Measurements from ENCODE around the gene TLE4. TPM values are rescaled to one million over a fixed set of nuclear protein-coding genes. Genes with fewer than 3 reads are reported as not detected.

Gene TLE4
- total and polyA plus RNA-seq, 10 of the 15 experiments (the other 5 are each of a cell fraction or from before 2014, with no cell fraction given), result 5.3 to 53.3 (median 23.3) TPM

DNA sequence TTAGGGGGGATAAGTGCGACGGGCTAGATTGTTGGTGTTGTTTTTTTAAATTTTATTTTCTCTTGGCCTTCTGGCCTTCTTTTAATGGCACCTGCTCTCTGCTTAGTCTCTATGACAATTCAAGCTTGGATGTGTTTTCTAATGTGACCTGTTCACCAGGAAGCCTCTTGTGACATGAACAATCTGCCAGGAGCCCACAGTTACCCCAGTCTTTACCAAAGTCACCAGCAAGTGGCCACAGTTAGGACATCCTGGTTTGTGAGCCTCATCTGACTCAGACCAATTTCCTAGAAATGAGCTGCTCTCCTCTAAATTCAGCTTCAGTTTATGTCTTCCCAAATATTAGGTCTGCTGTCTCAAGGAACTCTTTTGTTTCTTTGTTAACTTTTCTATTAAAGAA lies 135.8 kb downstream of the TLE4 start:
- CTCF ChIA-PET, result interaction anchor here (0.7 to 1.4 kb wide), 3 partner anchors 9 to 136 kb away, joined by 3 read pairs; partner anchors contain the start of gene TLE4
- intact Hi-C loops (cut with micrococcal nuclease; ENCODE audit: unreplicated experiment) (no loop called here), in situ Hi-C loops (cut with MboI) (no loop called here)
- H2AFZ ChIP-seq (ENCODE audit: control insufficient read depth, low read depth, low read length), result no peak overlapping the region
- H3K79me2 ChIP-seq (ENCODE audit: control insufficient read depth, insufficient read depth, low read length), result no peaks in the 10 kb centered on the region
- SMC1A ChIA-PET (ENCODE audit: uncharacterized antibody, unreplicated experiment), result no interaction called here
- ATAC-seq (no peak), FAIRE-seq (no peak), DNase-seq (ENCODE audit: low read depth, low spot score) (no peak)
- POLR2A ChIA-PET, result interaction anchor here (1.8 kb wide), 1 partner anchor 12 kb away, joined by 5 read pairs; no protein-coding TSS in a partner anchor
- no peaks in the 10 kb centered on the region for H3K9me3 ChIP-seq (replicated peaks; ENCODE audit: control insufficient read depth, insufficient read depth, low read length)
- peaks cover 7% of the 10 kb centered on the region in 2 experiments; a peak in 3 of 4 replicates for H3K36me3 ChIP-seq (ENCODE audit: control insufficient read depth in 2 of 2, insufficient read depth in 2 of 2, low read length in 1 of 2)
- RAD21 ChIA-PET (ENCODE audit: unreplicated experiment), result no interaction called here
- H3K4me3 ChIP-seq, result no peak overlapping the region
- no peaks in the 10 kb centered on the region for H3K27me3 ChIP-seq (replicated peaks in 1 of 2; ENCODE audit: control insufficient read depth in 2 of 2, insufficient read depth in 2 of 2, low read length in 1 of 2)
- no peak overlapping the region for H3K4me2 ChIP-seq (ENCODE audit: control insufficient read depth, insufficient read depth)
- H3K27ac ChIP-seq (ENCODE audit: control insufficient read depth, insufficient read depth), result no peak overlapping the region
- TF ChIP-seq CHD1 (IDR thresholded peaks at IDR 0.05; ENCODE audit: low read depth, low read length) (no peak), REST (IDR thresholded peaks at IDR 0.05; ENCODE audit: low read depth, low read length) (no peak), HDAC6 (IDR thresholded peaks at IDR 0.05; ENCODE audit: unreplicated experiment) (no peak), JUNB (IDR thresholded peaks at IDR 0.05) (no peak), PAX8 (IDR thresholded peaks at IDR 0.05) (no peak), ESRRA (IDR thresholded peaks at IDR 0.05; ENCODE audit: low read length) (no peak), NFYA (IDR thresholded peaks at IDR 0.05; ENCODE audit: borderline replicate concordance, low read depth, low read length) (no peak), NKRF (conservative IDR thresholded peaks at IDR 0.05) (no peak), ZNF217 (IDR thresholded peaks at IDR 0.05) (no peak), NR2F1 (conservative IDR thresholded peaks at IDR 0.05) (no peak), ZBED1 (IDR thresholded peaks at IDR 0.05; ENCODE audit: borderline replicate concordance) (no peak), MTA3 (IDR thresholded peaks at IDR 0.05; ENCODE audit: borderline replicate concordance, low read length) (no peak), HDAC2 (IDR thresholded peaks at IDR 0.05) (no peak), ZSCAN29 (IDR thresholded peaks at IDR 0.05) (no peak), ASH2L (IDR thresholded peaks at IDR 0.05; ENCODE audit: borderline replicate concordance, low read depth) (no peak), BMI1 (IDR thresholded peaks at IDR 0.05; ENCODE audit: borderline replicate concordance) (no peak), BHLHE40 (IDR thresholded peaks at IDR 0.05; ENCODE audit: borderline replicate concordance in 1 of 2, low read depth in 2 of 2, low read length in 1 of 2) (no peak)
- no TSS peak for BruUV-seq (replicated peaks)
- no peaks in the 10 kb centered on the region for H3K4me1 ChIP-seq (ENCODE audit: control insufficient read depth, insufficient read depth, low read length)
- WGBS (ENCODE audit: insufficient coverage, insufficient replicate concordance, low lambda C conversion rate, missing lambda C conversion rate), result 100% methylated on average over 2 of the region's 2 CpGs
- H4K20me1 ChIP-seq (ENCODE audit: control insufficient read depth, insufficient read depth), result no peaks in the 10 kb centered on the region
- no peak overlapping the region for H3K9ac ChIP-seq (ENCODE audit: control insufficient read depth, insufficient read depth, low read length)
